OCI-LY7 (cell line): ENCODE measurements around the gene RGS19. TPM values are rescaled to one million over a fixed set of nuclear protein-coding genes. Genes with fewer than 3 reads are reported as not detected.

Experiments used
- BruUV-seq: library from RNA; stranded (reverse); fragments of 400-500 nt; replicated peaks from 2 replicates; lab custom pipeline; 2021; lab: Mats Ljungman, UMichigan
- CTCF ChIA-PET: fragments of 300-600 bp; sonication (Branson Sonifier 250); formaldehyde crosslinking; loops from one replicate; lab custom pipeline; 2022; ENCODE audit warnings: antibody characterized with exemption; ENCODE audit not compliant: unreplicated experiment; lab: Charles Lee
- POLR2A ChIA-PET: fragments of 300-600 bp; sonication (Branson Sonifier 250); formaldehyde crosslinking; loops from one replicate; lab custom pipeline; 2022; ENCODE audit warnings: antibody characterized with exemption; lab: Charles Lee
- DNase-seq: peaks from one replicate; pipeline ENCODE4 v3.0.0-alpha.2; 2015; ENCODE audit warnings: low spot score
- H2AFZ ChIP-seq: fragments of 200-600 bp; sonication (generic), shearing (Covaris generic); 2 replicates; pipeline ENCODE4 v1.6.1; 2014; ENCODE audit warnings: mild to moderate bottlenecking, antibody characterized with exemption, low read length, moderate library complexity
- H3K27ac ChIP-seq: fragments of 200-600 bp; sonication (generic); 2 replicates; pipeline ENCODE4 v1.5.1; 2014; ENCODE audit warnings: mixed run types, low read depth, mild to moderate bottlenecking, moderate library complexity, low read length, inconsistent platforms; ENCODE audit not compliant: poor library complexity, severe bottlenecking
- H3K36me3 ChIP-seq: fragments of 200-600 bp; sonication (generic); 2 replicates; pipeline ENCODE4 v1.6.1; 2014; ENCODE audit warnings: mild to moderate bottlenecking, antibody characterized with exemption, low read length, moderate library complexity, mixed read lengths; ENCODE audit not compliant: insufficient read depth
- H3K4me1 ChIP-seq: fragments of 200-600 bp; sonication (generic); 2 replicates; pipeline ENCODE4 v1.5.1; 2014; ENCODE audit warnings: mild to moderate bottlenecking, low read length; ENCODE audit not compliant: insufficient read depth, poor library complexity, severe bottlenecking
- H3K4me2 ChIP-seq: fragments of 200-600 bp; sonication (generic); 2 replicates; pipeline ENCODE4 v1.6.1; 2014; ENCODE audit warnings: mild to moderate bottlenecking, low read length
- H3K4me3 ChIP-seq: fragments of 200-600 bp; sonication (generic); 2 replicates; pipeline ENCODE4 v1.5.1; 2014; ENCODE audit warnings: mild to moderate bottlenecking, low read depth, low read length; ENCODE audit not compliant: poor library complexity, severe bottlenecking
- H3K79me2 ChIP-seq: fragments of 200-600 bp; sonication (generic); 2 replicates; pipeline ENCODE4 v1.6.1; 2016; ENCODE audit warnings: low read depth, mild to moderate bottlenecking, low read length, moderate library complexity, mixed read lengths; ENCODE audit not compliant: insufficient read depth
- H3K9me2 ChIP-seq: fragments of 200-600 bp; sonication (generic); 2 replicates; pipeline ENCODE4 v1.6.1; 2016; ENCODE audit warnings: mild to moderate bottlenecking, low read length, mixed read lengths; ENCODE audit not compliant: insufficient read depth
- H3K9me3 ChIP-seq: fragments of 200-600 bp; sonication (generic); 2 replicates; pipeline ENCODE4 v1.6.1; 2014; ENCODE audit warnings: mild to moderate bottlenecking, mixed run types, low read length, mixed read lengths
- H4K20me1 ChIP-seq: fragments of 200-600 bp; sonication (generic); 2 replicates; pipeline ENCODE4 v1.6.1; 2014; ENCODE audit warnings: mild to moderate bottlenecking, antibody characterized with exemption, low read length, moderate library complexity, mixed read lengths; ENCODE audit not compliant: insufficient read depth
- CTCF ChIP-seq: fragments of 200-600 bp; sonication (generic); conservative IDR thresholded peaks from 2 replicates; pipeline ENCODE4 v1.5.1; 2014; ENCODE audit warnings: mild to moderate bottlenecking, antibody characterized with exemption, low read length, moderate library complexity, mixed read lengths
- EZH2phosphoT487 ChIP-seq: fragments of 200-600 bp; sonication (generic); IDR thresholded peaks from 2 replicates; pipeline ENCODE4 v1.6.1; 2018; ENCODE audit warnings: low read depth, borderline replicate concordance, mild to moderate bottlenecking, mixed run types, antibody characterized with exemption, low read length, moderate library complexity, mixed read lengths
- intact Hi-C: fragments of 100-400 bp; cut with micrococcal nuclease; formaldehyde crosslinking; loops from one replicate; pipeline ENCODE4 v1.10.0; 2022; ENCODE audit not compliant: unreplicated experiment
- total RNA-seq, 2 experiments: library from RNA; depleted of rRNA in 1 of 2; stranded (reverse); fragments of >200 nt in 1 of 2; shearing (Covaris generic) in 1 of 2; gene quantifications; 2 replicates each; pipeline ENCODE4 v1.2.3, GENCODE V29; 2014 to 2022

The RGS19 gene
- total RNA-seq, 2 experiments from 2014 or later, result 69.4 to 106 TPM

DNA sequence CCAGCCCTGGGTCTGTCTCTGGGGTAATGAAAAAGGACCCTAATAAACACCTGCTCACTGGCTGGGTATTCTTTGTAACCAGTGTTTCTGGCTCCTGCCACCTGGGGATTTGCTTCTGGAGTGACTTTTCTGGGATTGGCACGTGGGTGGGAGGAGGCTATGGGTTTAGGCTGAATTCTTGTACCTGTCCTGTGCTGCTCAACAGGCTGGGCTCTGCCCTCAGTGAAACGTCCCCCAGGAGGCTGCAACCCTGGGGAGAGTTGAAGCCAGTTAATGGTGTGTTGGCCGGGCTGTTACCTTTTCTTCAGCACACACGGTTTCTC, 21.2 kb upstream of the RGS19 start:
- Histone ChIP-seq H3K4me3 (peak overlapping the region; percentile 29), H3K36me3 (no peaks in the 10 kb centered on the region), H4K20me1 (no peaks in the 10 kb centered on the region), H3K4me2 (peak overlapping the region; percentile 62), H3K9me2 (no peaks in the 10 kb centered on the region), H3K9me3 (no peaks in the 10 kb centered on the region), H2AFZ (peak overlapping the region; percentile 73; the same call in 1 of the 2 replicates), H3K27ac (peak overlapping the region; percentile 60), H3K4me1 (peaks cover 36% of the 10 kb centered on the region), H3K79me2 (no peaks in the 10 kb centered on the region)
- BruUV-seq, result no TSS peak
- no peak for DNase-seq
- POLR2A ChIA-PET, result no interaction called here
- TF ChIP-seq EZH2phosphoT487 (no peak), CTCF (no peak)
- CTCF ChIA-PET, result interaction anchor here (1.5 kb wide), 1 partner anchor 21 kb away, joined by 7 read pairs; the partner anchor contains the start of gene OPRL1
- intact Hi-C loops, result loop anchor here (2.0 kb wide), 1 partner anchor 22 kb away; the partner anchor contains the start of gene RGS19

DNA sequence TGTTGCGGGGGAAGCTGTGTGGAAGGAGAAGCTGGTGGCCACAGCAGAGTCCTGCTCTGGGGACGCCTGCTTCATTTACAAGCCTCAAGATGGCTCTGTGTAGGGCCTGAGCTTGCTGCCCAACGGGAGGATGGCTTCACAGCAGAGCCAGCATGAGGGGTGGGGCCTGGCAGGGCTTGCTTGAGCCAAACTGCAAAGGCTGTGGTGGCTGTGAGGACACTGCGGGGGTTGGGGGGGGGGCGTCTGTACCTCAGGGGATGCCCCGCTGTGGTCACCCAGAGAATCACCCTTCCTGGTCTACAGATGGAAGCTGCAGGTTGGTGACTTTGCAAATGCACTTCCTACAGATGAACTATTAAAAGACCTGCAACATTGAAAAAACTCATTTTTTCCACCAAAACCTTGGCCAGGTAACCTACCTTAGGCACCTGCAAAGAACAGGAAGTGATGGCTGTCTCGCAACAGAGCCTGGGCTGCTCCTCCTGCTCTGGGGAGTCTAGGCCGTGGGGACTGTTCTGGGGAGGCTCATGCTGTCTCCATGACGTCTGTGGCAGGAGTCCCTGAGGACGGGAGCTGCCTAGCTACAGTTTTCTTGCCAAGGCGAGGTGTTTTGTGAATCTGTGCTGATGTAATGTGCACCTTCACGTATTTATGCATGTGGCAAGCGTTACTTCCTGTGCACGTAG, 20.7 kb upstream of the RGS19 start:
- Histone ChIP-seq H3K79me2 (no peaks in the 10 kb centered on the region), H3K9me3 (no peaks in the 10 kb centered on the region), H3K4me1 (peaks cover 36% of the 10 kb centered on the region), H4K20me1 (no peaks in the 10 kb centered on the region), H3K4me2 (peak overlapping the region; percentile 62), H3K9me2 (no peaks in the 10 kb centered on the region), H3K36me3 (no peaks in the 10 kb centered on the region), H2AFZ (peak overlapping the region; percentile 73; the same call in 1 of the 2 replicates), H3K27ac (peak overlapping the region; percentile 60), H3K4me3 (peak overlapping the region; percentile 29)
- no TSS peak for BruUV-seq
- peak; percentile 77 for DNase-seq
- CTCF ChIA-PET, result interaction anchor here (0.8 to 1.5 kb wide), 3 partner anchors 10 to 120 kb away, joined by 3 to 7 read pairs (median 3); partner anchors contain the start of gene OPRL1
- POLR2A ChIA-PET, result interaction anchor here (0.7 to 1.0 kb wide), 2 partner anchors 21 to 27 kb away, joined by 5 read pairs; partner anchors contain the start of genes OPRL1 and RGS19
- intact Hi-C loops, result loop anchor here (2.0 kb wide), 1 partner anchor 21 kb away; the partner anchor contains the start of gene RGS19
- TF ChIP-seq CTCF (peak; percentile 27; the same call in 1 of the 2 replicates), EZH2phosphoT487 (no peak)
